HL-60 (cell line): Measurements from ENCODE around the gene MARK2.

Source experiments
- CTCF ChIP-seq: IDR thresholded peaks from one replicate; pipeline ENCODE4 v1.5.1; 2011; ENCODE audit warnings: low read length, control low read depth, inconsistent platforms; ENCODE audit not compliant: insufficient read depth
- POLR2AphosphoS5 ChIP-seq: IDR thresholded peaks from 2 replicates; pipeline ENCODE4 v1.6.1; 2012; ENCODE audit warnings: low read depth

GRCh38 chr11:63903884-63904283, 65.0 kb downstream of the MARK2 start:
- no peak for TF ChIP-seq CTCF
- no peak for TF ChIP-seq POLR2AphosphoS5
